GM12873 (cell line): ENCODE data around the gene MROH9.

ENCODE experiments used
- CTCF ChIP-seq: IDR thresholded peaks from 2 replicates; pipeline ENCODE4 v1.5.1; 2012; ENCODE audit warnings: low read depth, mild to moderate bottlenecking, moderate library complexity, low read length, control low read depth; ENCODE audit not compliant: insufficient read depth; ENCODE audit errors: missing control alignments

MROH9 gene

DNA sequence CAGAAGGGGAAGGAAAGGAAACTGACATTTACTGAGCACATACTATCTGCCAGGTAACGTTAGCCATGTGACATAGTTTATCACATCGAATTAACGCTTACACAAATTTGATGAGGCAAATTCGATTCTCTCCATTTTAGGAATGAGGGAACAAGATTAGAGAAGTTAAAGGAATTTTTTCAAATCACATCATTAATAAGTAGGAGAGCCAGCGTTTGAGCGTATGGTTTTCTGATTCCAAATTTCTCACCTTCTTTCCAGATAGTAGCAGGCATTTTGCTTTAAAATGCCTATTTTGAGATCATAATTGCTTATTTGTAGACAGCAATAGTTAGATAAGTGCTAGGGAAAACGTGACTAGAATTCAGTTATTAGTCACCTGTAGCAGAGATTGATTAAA lies 174.6 kb downstream of the MROH9 start:
- TF ChIP-seq CTCF = no peak

DNA sequence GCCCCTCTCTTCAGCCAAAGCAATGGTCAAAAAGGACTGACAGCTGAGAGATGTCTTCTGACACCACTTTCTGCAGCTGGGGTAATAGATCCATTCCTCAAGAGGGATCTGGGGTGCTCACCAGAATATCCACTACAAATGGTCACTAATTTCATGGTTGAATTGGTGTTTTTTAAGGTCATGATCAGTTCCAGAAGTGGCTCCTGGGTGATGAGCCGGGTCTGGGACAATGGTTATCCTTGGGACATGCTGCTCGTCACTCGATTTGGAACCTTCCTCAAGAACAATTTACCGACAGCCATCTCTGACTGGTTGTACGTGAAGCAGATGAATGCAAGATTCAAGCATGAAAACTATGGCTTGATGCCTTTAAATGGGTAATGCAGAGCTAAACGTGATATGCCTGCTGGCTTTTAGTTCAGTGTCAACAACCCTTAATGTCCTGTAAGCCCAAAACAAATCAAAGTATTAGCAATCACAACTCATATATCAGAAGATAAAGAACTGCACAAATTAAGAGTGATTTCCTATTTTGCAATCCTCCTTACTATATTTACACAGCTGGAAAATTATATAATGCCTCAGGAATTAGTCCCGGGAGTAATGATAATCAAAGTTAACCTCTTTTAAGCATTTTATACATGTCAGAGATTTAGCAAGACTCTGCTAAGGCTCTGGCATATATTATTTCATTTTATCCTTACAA lies 175.4 kb downstream of the MROH9 start:
- TF ChIP-seq CTCF = no peak

- TF ChIP-seq CTCF = no peak
Observed at GRCh38 chr1:171112119-171112518, 176.8 kb downstream of the MROH9 start.

DNA sequence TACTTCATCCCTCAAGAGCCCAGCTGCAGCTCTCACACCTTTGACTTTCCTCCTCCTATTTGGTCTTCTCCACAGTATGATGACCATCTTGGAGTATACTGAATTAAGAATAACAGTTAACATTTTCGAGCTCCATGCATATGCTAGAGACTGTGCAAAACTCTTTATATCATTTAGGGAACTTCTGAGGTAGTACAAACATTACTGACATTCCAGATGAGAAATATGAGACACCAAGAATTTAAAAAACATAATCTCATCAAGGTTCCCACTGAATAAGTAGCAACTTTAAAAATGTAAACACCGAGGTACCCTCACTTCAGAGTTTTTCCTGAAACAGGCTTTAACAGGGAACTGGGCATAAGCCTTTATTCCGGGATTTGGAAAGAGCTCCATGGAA lies 178.0 kb downstream of the MROH9 start:
- TF ChIP-seq CTCF = no peak
